CD4-positive, alpha-beta T cell (primary cell): ENCODE measurements around the gene TANGO2. TPM values are rescaled to one million over a fixed set of nuclear protein-coding genes. Genes with fewer than 3 reads are reported as not detected.

Experiments
- ATAC-seq: fragments of 200-7000 bp; cut with Tn5 transposase; one replicate; pipeline ENCODE4 v1.10.0; 2022; ENCODE audit warnings: mild to moderate bottlenecking; ENCODE audit not compliant: poor library complexity
- CTCF ChIA-PET: fragments of 350-600 bp; sonication (Branson Sonifier 250); formaldehyde crosslinking; loops from one replicate; lab custom pipeline; 2021; ENCODE audit warnings: antibody characterized with exemption, inconsistent platforms; lab: Charles Lee
- POLR2A ChIA-PET: fragments of 350-600 bp; sonication (Branson Sonifier 250); formaldehyde crosslinking; loops from one replicate; lab custom pipeline; 2021; ENCODE audit warnings: antibody characterized with exemption, inconsistent platforms; lab: Charles Lee
- DNase-seq, 14 experiments: peaks; one replicate each; pipeline ENCODE4 v3.0.0-alpha.2; 2013 to 2020; ENCODE audit warnings: mixed read lengths in 2 of 14
- H3K27ac ChIP-seq, 2 donors: one replicate each; pipeline versions ENCODE4 v1.5.1 to v1.7.0; 2013; ENCODE audit warnings: low read length in 2 of 2, low read depth in 1 of 2, mild to moderate bottlenecking in 1 of 2
- H3K27me3 ChIP-seq, 2 experiments: 1 replicate in 1 of 2; 2 replicates in 1 of 2; pipeline versions ENCODE4 v1.6.1 to v1.7.0; 2013; ENCODE audit warnings: low read length in 2 of 2, control low read depth in 1 of 2, mild to moderate bottlenecking in 1 of 2, moderate library complexity in 1 of 2; ENCODE audit not compliant: insufficient read depth in 2 of 2, control insufficient read depth in 1 of 2
- H3K36me3 ChIP-seq: one replicate; pipeline ENCODE4 v1.6.1; 2013; ENCODE audit warnings: low read length, control low read depth; ENCODE audit not compliant: insufficient read depth
- H3K4me1 ChIP-seq: one replicate; pipeline ENCODE4 v1.6.1; 2013; ENCODE audit warnings: low read length, control low read depth; ENCODE audit not compliant: insufficient read depth
- H3K4me3 ChIP-seq: one replicate; pipeline ENCODE4 v1.5.1; 2013; ENCODE audit warnings: mild to moderate bottlenecking, low read length, moderate library complexity
- H3K9me3 ChIP-seq, 2 experiments: 1 replicate in 1 of 2; 2 replicates in 1 of 2; pipeline versions ENCODE4 v1.6.1 to v1.7.0; 2013; ENCODE audit warnings: low read length in 2 of 2, mild to moderate bottlenecking in 2 of 2, control low read depth in 1 of 2, moderate library complexity in 1 of 2; ENCODE audit not compliant: control insufficient read depth in 1 of 2, insufficient read depth in 1 of 2
- H3K27ac Mint-ChIP-seq: one replicate; pipeline ENCODE4 v1.8.0; 2020; ENCODE audit warnings: mixed read lengths
- H3K27me3 Mint-ChIP-seq: one replicate; pipeline ENCODE4 v1.8.0; 2021; ENCODE audit warnings: mixed read lengths
- H3K36me3 Mint-ChIP-seq: one replicate; pipeline ENCODE4 v1.8.0; 2021; ENCODE audit warnings: low read depth, mixed read lengths
- H3K4me1 Mint-ChIP-seq: one replicate; pipeline ENCODE4 v1.8.0; 2021; ENCODE audit warnings: low read depth, mixed read lengths
- H3K4me3 Mint-ChIP-seq: one replicate; pipeline ENCODE4 v1.8.0; 2020; ENCODE audit warnings: mild to moderate bottlenecking, mixed read lengths
- H3K9me3 Mint-ChIP-seq: one replicate; pipeline ENCODE4 v1.8.0; 2020; ENCODE audit warnings: mixed read lengths
- CTCF ChIP-seq: fragments of 200-600 bp; IDR thresholded peaks from one replicate; pipeline ENCODE4 v1.8.0; 2022; ENCODE audit warnings: antibody characterized with exemption, mild to moderate bottlenecking
- intact Hi-C, 2 experiments: fragments of 100-400 bp; cut with DNase I in 1 of 2; cut with micrococcal nuclease in 1 of 2; formaldehyde crosslinking; loops; one replicate each; pipeline versions ENCODE4 v1.15.1 to v1.9.0; 2023 to 2025; cut with DNase I, micrococcal nuclease
- microRNA-seq: library from miRNA; unstranded; fragments of <30 nt; microRNA quantifications from one replicate; pipeline ENCODE4 v1.2.0, GENCODE V29; 2021; ENCODE audit warnings: borderline microRNAs expressed, borderline replicate concordance
- total RNA-seq, 174 experiments: library from RNA in 2 of 174; stranded (reverse) in 2 of 174; gene quantifications; one replicate each; pipeline ENCODE4 v1.2.3 and lab custom pipeline; 2021 to 2026

TANGO2 gene
- total RNA-seq, 2 experiments from 2014 or later: 10.3 to 10.5 TPM

- DNase-seq: no peak
- no peaks in the 10 kb centered on the region for H3K27me3 Mint-ChIP-seq
- peak within 1 kb of the TSS; percentile 97 for H3K4me3 Mint-ChIP-seq
- intact Hi-C loops: loop anchor here (2.0 to 10.0 kb wide), 7 partner anchors 15 to 994 kb away; partner anchors contain the start of genes DGCR2 (in 1 of the 2), GNB1L (in 1 of the 2), MED15 (in 1 of the 2) and RTL10 (in 1 of the 2)
- peaks cover 0 to 7% of the 10 kb centered on the region in 2 experiments for H3K9me3 ChIP-seq
- no peak for ATAC-seq
- POLR2A ChIA-PET: interaction anchor here (0.7 to 3.1 kb wide), 4 partner anchors 10 to 95 kb away, joined by 3 to 20 read pairs (median 12); partner anchors contain the start of genes TANGO2 and ZDHHC8
- H3K36me3 Mint-ChIP-seq: peaks cover 62% of the 10 kb centered on the region
- peak within 1 kb of the TSS; percentile 85 for H3K4me3 ChIP-seq
- H3K27me3 ChIP-seq: peaks cover 0 to 5% of the 10 kb centered on the region in 2 experiments
- TF ChIP-seq CTCF: no peak
- peak within 1 kb of the TSS; percentile 76 to 84 for H3K27ac ChIP-seq
- CTCF ChIA-PET: interaction anchor here (0.8 kb wide), 1 partner anchor 13 kb away, joined by 3 read pairs; no protein-coding TSS in a partner anchor
- peaks cover 33% of the 10 kb centered on the region for H3K4me1 Mint-ChIP-seq
- H3K36me3 ChIP-seq: peaks cover 68% of the 10 kb centered on the region
- peaks cover 78% of the 10 kb centered on the region for H3K4me1 ChIP-seq
- H3K9me3 Mint-ChIP-seq: no peaks in the 10 kb centered on the region
- H3K27ac Mint-ChIP-seq: peak within 1 kb of the TSS; percentile 82
These were observed 94.9 kb downstream of the TANGO2 start, which contains the start of gene RANBP1 for GRCh38 chr22:20115691-20116375. TSS of gene RANBP1 (plus strand) at chr22:20116104. CDS start at chr22:20116185, 81 bp downstream.

GRCh38 chr22:20116376-20116950 lies 95.6 kb downstream of the TANGO2 start:
- Mint-ChIP-seq H3K9me3 (no peaks in the 10 kb centered on the region), H3K27me3 (no peaks in the 10 kb centered on the region), H3K27ac (peak overlapping the region; percentile 82), H3K36me3 (peaks cover 56% of the 10 kb centered on the region), H3K4me3 (peak overlapping the region; percentile 97), H3K4me1 (peaks cover 33% of the 10 kb centered on the region)
- Histone ChIP-seq H3K36me3 (peaks cover 67% of the 10 kb centered on the region), H3K9me3 (peaks cover 0 to 7% of the 10 kb centered on the region in 2 experiments), H3K27me3 (peaks cover 0 to 5% of the 10 kb centered on the region in 2 experiments), H3K27ac (peak overlapping the region; percentile 76 to 84), H3K4me3 (peak overlapping the region; percentile 85), H3K4me1 (peaks cover 75% of the 10 kb centered on the region)
- no peak for TF ChIP-seq CTCF
- ChIA-PET CTCF (interaction anchor here (0.8 to 2.1 kb wide), 2 partner anchors 13 kb away, joined by 3 to 8 read pairs; no protein-coding TSS in a partner anchor), POLR2A (interaction anchor here (0.6 to 3.1 kb wide), 16 partner anchors 10 to 637 kb away, joined by 3 to 20 read pairs (median 4); partner anchors contain the start of genes CDC45, DGCR6L, TANGO2 and ZDHHC8)
- DNase-seq: no peak
- intact Hi-C loops: loop anchor here (2.0 to 10.0 kb wide), 7 partner anchors 16 to 994 kb away; partner anchors contain the start of genes DGCR2 (in 1 of the 2), GNB1L (in 1 of the 2), MED15 (in 1 of the 2) and RTL10 (in 1 of the 2)
- no peak for ATAC-seq

Small RNAs within 50 kb of the gene (microRNA-seq; reads per million reads assigned to microRNA genes)
- gene MIR185 (97.4 reads per million, percentile 64 among the genes with 10 or more reads in this experiment), gene MIR6816 (not detected)

Other genes starting within 250 kb of the TANGO2 start
- 1 to 10 TPM; 3.0 to 6.5 TPM for gene GNB1L, start 166.2 kb upstream of the TANGO2 start, total RNA-seq
- gene RTL10, start 166.2 kb upstream of the TANGO2 start, total RNA-seq: 10 to 100 TPM; 24.7 TPM
- 10 to 100 TPM; 11.3 to 11.4 TPM for gene COMT, start 79.3 kb upstream of the TANGO2 start, total RNA-seq
- gene TXNRD2, start 79.3 kb upstream of the TANGO2 start, total RNA-seq: 10 to 100 TPM; 18.6 to 19.5 TPM
- 1 to 10 TPM; 2.2 to 2.5 TPM for gene ARVCF, start 4.3 kb upstream of the TANGO2 start, total RNA-seq
- 10 to 100 TPM; 17.8 to 18.5 TPM for gene DGCR8, start 59.1 kb downstream of the TANGO2 start, total RNA-seq
- gene RANBP1, start 95.0 kb downstream of the TANGO2 start, total RNA-seq: 10 to 100 TPM; 68.1 to 72.1 TPM
- gene TRMT2A, start 96.1 kb downstream of the TANGO2 start, total RNA-seq: 10 to 100 TPM; 79.3 to 84.2 TPM
- 10 to 100 TPM; 44.9 to 49.3 TPM for gene ZDHHC8, start 110.7 kb downstream of the TANGO2 start, total RNA-seq
- gene CCDC188, start 129.9 kb downstream of the TANGO2 start, total RNA-seq: not detected
- under 1 TPM; 0.36 to 0.50 TPM for gene RTN4R, start 247.2 kb downstream of the TANGO2 start, total RNA-seq